WTC11 (cell line): ENCODE measurements around the gene TMEM9. TPM values are rescaled to one million over a fixed set of nuclear protein-coding genes. Genes with fewer than 3 reads are reported as not detected.

ENCODE experiments used
- ATAC-seq: fragments of 200-7000 bp; cut with Tn5 transposase; 2 replicates; pipeline ENCODE4 v1.10.0; 2021; ENCODE audit warnings: mild to moderate bottlenecking, moderate library complexity
- CTCF ChIA-PET: fragments of 300-600 bp; sonication (Branson Sonifier 250); formaldehyde crosslinking; loops from one replicate; lab custom pipeline; 2021; ENCODE audit warnings: antibody characterized with exemption; lab: Charles Lee
- POLR2A ChIA-PET: fragments of 350-600 bp; sonication (Branson Sonifier 250); formaldehyde crosslinking; loops from one replicate; lab custom pipeline; 2021; ENCODE audit warnings: antibody characterized with exemption; lab: Charles Lee
- DNase-seq: peaks from one replicate; pipeline ENCODE4 v3.0.0; 2021; ENCODE audit warnings: low spot score
- H3K27ac Mint-ChIP-seq: 2 replicates; pipeline ENCODE4 v1.8.0; 2021; ENCODE audit warnings: mixed read lengths
- H3K27me3 Mint-ChIP-seq: 2 replicates; pipeline ENCODE4 v1.8.0; 2021; ENCODE audit warnings: low read depth, mild to moderate bottlenecking, moderate library complexity, mixed read lengths
- H3K36me3 Mint-ChIP-seq: 2 replicates; pipeline ENCODE4 v1.8.0; 2021; ENCODE audit warnings: mixed read lengths
- H3K4me1 Mint-ChIP-seq: 2 replicates; pipeline ENCODE4 v1.8.0; 2022; ENCODE audit warnings: mixed read lengths
- H3K4me3 Mint-ChIP-seq: 2 replicates; pipeline ENCODE4 v1.8.0; 2021; ENCODE audit warnings: mild to moderate bottlenecking, moderate library complexity, mixed read lengths
- H3K9me3 Mint-ChIP-seq: 2 replicates; pipeline ENCODE4 v1.8.0; 2021; ENCODE audit warnings: mixed read lengths
- ELF4 ChIP-seq: sonication (generic); formaldehyde crosslinking; IDR thresholded peaks from 2 replicates; pipeline ENCODE4 v1.8.1; 2022; ENCODE audit warnings: low read depth, mild to moderate bottlenecking, moderate library complexity, missing genetic modification reagents
- EMX1 ChIP-seq: fragments of 250-450 bp; sonication (Bioruptor Pico); IDR thresholded peaks from 2 replicates; pipeline ENCODE4 v1.8.0; 2021; ENCODE audit warnings: mild to moderate bottlenecking
- ESRRA ChIP-seq: sonication (generic); formaldehyde crosslinking; IDR thresholded peaks from 2 replicates; pipeline ENCODE4 v1.8.1; 2022; ENCODE audit warnings: mild to moderate bottlenecking, missing genetic modification reagents, borderline replicate concordance
- ETV6 ChIP-seq: sonication (generic); formaldehyde crosslinking; IDR thresholded peaks from 2 replicates; pipeline ENCODE4 v1.8.1; 2022; ENCODE audit warnings: mild to moderate bottlenecking, missing genetic modification reagents
- FOXK1 ChIP-seq: sonication (generic); formaldehyde crosslinking; IDR thresholded peaks from 2 replicates; pipeline ENCODE4 v1.8.0; 2022; ENCODE audit warnings: mild to moderate bottlenecking, moderate library complexity, missing genetic modification reagents
- FOXP4 ChIP-seq: sonication (generic); formaldehyde crosslinking; IDR thresholded peaks from 2 replicates; pipeline ENCODE4 v1.8.0; 2022; ENCODE audit warnings: mild to moderate bottlenecking, missing genetic modification reagents
- JAZF1 ChIP-seq: fragments of 250-450 bp; sonication (Bioruptor Pico); IDR thresholded peaks from 2 replicates; pipeline ENCODE4 v1.9.0; 2021; ENCODE audit warnings: moderate library complexity, mild to moderate bottlenecking, inconsistent platforms
- MYBL2 ChIP-seq: sonication (generic); formaldehyde crosslinking; IDR thresholded peaks from 2 replicates; pipeline ENCODE4 v1.8.1; 2023; ENCODE audit warnings: mild to moderate bottlenecking, moderate library complexity, missing genetic modification reagents
- NFE2L1 ChIP-seq: sonication (generic); formaldehyde crosslinking; IDR thresholded peaks from 2 replicates; pipeline ENCODE4 v1.8.1; 2023; ENCODE audit warnings: missing genetic modification reagents
- NR1H2 ChIP-seq: sonication (generic); formaldehyde crosslinking; IDR thresholded peaks from 2 replicates; pipeline ENCODE4 v1.9.0; 2021; ENCODE audit warnings: mild to moderate bottlenecking, moderate library complexity, missing genetic modification reagents
- NR3C1 ChIP-seq: sonication (generic); formaldehyde crosslinking; conservative IDR thresholded peaks from 2 replicates; pipeline ENCODE4 v1.8.1; 2023; ENCODE audit warnings: low read depth, mild to moderate bottlenecking, missing genetic modification reagents
- RELA ChIP-seq: sonication (generic); formaldehyde crosslinking; IDR thresholded peaks from 2 replicates; pipeline ENCODE4 v1.8.1; 2022; ENCODE audit warnings: missing genetic modification reagents, mild to moderate bottlenecking, borderline replicate concordance
- SMAD4 ChIP-seq: sonication (generic); formaldehyde crosslinking; IDR thresholded peaks from 2 replicates; pipeline ENCODE4 v1.8.0; 2022; ENCODE audit warnings: mild to moderate bottlenecking, missing genetic modification reagents
- ZNF138 ChIP-seq: sonication (generic); formaldehyde crosslinking; conservative IDR thresholded peaks from 2 replicates; pipeline ENCODE4 v1.8.1; 2022; ENCODE audit warnings: mild to moderate bottlenecking, moderate library complexity, missing genetic modification reagents
- ZNF263 ChIP-seq: sonication (generic); formaldehyde crosslinking; IDR thresholded peaks from 2 replicates; pipeline ENCODE4 v1.8.1; 2022; ENCODE audit warnings: low read depth, mild to moderate bottlenecking, moderate library complexity, missing genetic modification reagents
- ZNF317 ChIP-seq: sonication (generic); formaldehyde crosslinking; IDR thresholded peaks from 2 replicates; pipeline ENCODE4 v1.8.1; 2023; ENCODE audit warnings: low read depth, mild to moderate bottlenecking, moderate library complexity, missing genetic modification reagents, borderline replicate concordance
- ZNF425 ChIP-seq: fragments of 250-450 bp; sonication (Bioruptor Pico); conservative IDR thresholded peaks from 2 replicates; pipeline ENCODE4 v1.9.0; 2021; ENCODE audit warnings: mild to moderate bottlenecking
- total RNA-seq: library from RNA; stranded (reverse); gene quantifications from 3 replicates; pipeline ENCODE4 v1.2.3, GENCODE V29; 2021
- TF ChIP-seq, protein P1 (sequence below): fragments of 250-450 bp; sonication (Bioruptor Pico); IDR thresholded peaks from 2 replicates; pipeline ENCODE4 v1.9.0; 2021; ENCODE audit warnings: mild to moderate bottlenecking, borderline replicate concordance
- TF ChIP-seq, protein P2 (sequence below): fragments of 250-450 bp; sonication (Bioruptor Pico); IDR thresholded peaks from 2 replicates; pipeline ENCODE4 v1.9.0; 2021; ENCODE audit warnings: mild to moderate bottlenecking

The TMEM9 gene
- total RNA-seq, 1 experiment from 2014 or later: 97.5 TPM

DNA sequence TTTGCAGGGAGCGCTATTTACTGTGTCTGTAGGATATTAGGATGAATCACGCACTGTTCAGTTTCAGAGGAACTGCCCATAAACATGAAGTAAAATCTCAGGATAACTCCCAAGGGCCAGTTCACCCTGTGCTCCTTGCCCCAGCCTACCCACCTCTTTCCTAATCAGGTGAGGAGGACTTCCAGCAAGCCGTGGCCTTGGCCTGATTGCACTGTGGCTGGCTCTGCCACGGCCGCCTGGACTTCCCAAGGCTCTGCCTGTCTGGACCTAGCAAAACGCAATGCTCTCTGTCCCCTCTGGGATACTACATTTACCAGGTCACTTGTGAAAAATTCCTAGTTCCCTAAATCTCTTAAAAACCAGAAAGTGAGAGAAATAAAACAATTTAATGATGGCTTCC is 19.9 kb downstream of the TMEM9 start:
- ATAC-seq (no peak), DNase-seq (no peak)
- H3K4me3 Mint-ChIP-seq: no peak overlapping the region
- POLR2A ChIA-PET: no interaction called here
- H3K4me1 Mint-ChIP-seq: no peaks in the 10 kb centered on the region
- CTCF ChIA-PET: no interaction called here
- H3K27me3 Mint-ChIP-seq: no peaks in the 10 kb centered on the region; the same call in 1 of the 2 replicates
- no peak overlapping the region for H3K27ac Mint-ChIP-seq
- peaks cover 7% of the 10 kb centered on the region for H3K9me3 Mint-ChIP-seq
- TF ChIP-seq FOXK1 (CRISPR knock-in tag): no peak
- TF ChIP-seq ETV6 (CRISPR knock-in tag): no peak
- TF ChIP-seq, protein P1, sequence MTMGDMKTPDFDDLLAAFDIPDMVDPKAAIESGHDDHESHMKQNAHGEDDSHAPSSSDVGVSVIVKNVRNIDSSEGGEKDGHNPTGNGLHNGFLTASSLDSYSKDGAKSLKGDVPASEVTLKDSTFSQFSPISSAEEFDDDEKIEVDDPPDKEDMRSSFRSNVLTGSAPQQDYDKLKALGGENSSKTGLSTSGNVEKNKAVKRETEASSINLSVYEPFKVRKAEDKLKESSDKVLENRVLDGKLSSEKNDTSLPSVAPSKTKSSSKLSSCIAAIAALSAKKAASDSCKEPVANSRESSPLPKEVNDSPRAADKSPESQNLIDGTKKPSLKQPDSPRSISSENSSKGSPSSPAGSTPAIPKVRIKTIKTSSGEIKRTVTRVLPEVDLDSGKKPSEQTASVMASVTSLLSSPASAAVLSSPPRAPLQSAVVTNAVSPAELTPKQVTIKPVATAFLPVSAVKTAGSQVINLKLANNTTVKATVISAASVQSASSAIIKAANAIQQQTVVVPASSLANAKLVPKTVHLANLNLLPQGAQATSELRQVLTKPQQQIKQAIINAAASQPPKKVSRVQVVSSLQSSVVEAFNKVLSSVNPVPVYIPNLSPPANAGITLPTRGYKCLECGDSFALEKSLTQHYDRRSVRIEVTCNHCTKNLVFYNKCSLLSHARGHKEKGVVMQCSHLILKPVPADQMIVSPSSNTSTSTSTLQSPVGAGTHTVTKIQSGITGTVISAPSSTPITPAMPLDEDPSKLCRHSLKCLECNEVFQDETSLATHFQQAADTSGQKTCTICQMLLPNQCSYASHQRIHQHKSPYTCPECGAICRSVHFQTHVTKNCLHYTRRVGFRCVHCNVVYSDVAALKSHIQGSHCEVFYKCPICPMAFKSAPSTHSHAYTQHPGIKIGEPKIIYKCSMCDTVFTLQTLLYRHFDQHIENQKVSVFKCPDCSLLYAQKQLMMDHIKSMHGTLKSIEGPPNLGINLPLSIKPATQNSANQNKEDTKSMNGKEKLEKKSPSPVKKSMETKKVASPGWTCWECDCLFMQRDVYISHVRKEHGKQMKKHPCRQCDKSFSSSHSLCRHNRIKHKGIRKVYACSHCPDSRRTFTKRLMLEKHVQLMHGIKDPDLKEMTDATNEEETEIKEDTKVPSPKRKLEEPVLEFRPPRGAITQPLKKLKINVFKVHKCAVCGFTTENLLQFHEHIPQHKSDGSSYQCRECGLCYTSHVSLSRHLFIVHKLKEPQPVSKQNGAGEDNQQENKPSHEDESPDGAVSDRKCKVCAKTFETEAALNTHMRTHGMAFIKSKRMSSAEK (CRISPR knock-in tag): no peak
- no peak for TF ChIP-seq FOXP4 (CRISPR knock-in tag)
- TF ChIP-seq ZNF138 (CRISPR knock-in tag): no peak
- TF ChIP-seq, protein P2, sequence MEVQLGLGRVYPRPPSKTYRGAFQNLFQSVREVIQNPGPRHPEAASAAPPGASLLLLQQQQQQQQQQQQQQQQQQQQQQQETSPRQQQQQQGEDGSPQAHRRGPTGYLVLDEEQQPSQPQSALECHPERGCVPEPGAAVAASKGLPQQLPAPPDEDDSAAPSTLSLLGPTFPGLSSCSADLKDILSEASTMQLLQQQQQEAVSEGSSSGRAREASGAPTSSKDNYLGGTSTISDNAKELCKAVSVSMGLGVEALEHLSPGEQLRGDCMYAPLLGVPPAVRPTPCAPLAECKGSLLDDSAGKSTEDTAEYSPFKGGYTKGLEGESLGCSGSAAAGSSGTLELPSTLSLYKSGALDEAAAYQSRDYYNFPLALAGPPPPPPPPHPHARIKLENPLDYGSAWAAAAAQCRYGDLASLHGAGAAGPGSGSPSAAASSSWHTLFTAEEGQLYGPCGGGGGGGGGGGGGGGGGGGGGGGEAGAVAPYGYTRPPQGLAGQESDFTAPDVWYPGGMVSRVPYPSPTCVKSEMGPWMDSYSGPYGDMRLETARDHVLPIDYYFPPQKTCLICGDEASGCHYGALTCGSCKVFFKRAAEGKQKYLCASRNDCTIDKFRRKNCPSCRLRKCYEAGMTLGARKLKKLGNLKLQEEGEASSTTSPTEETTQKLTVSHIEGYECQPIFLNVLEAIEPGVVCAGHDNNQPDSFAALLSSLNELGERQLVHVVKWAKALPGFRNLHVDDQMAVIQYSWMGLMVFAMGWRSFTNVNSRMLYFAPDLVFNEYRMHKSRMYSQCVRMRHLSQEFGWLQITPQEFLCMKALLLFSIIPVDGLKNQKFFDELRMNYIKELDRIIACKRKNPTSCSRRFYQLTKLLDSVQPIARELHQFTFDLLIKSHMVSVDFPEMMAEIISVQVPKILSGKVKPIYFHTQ (CRISPR knock-in tag): no peak
- TF ChIP-seq ESRRA (CRISPR knock-in tag): no peak
- TF ChIP-seq ZNF425: no peak
- no peak for TF ChIP-seq SMAD4 (CRISPR knock-in tag)
- TF ChIP-seq NR3C1 (CRISPR knock-in tag): no peak
- no peak for TF ChIP-seq ELF4 (CRISPR knock-in tag)
- TF ChIP-seq MYBL2 (CRISPR knock-in tag): no peak
- TF ChIP-seq NR1H2 (CRISPR knock-in tag): no peak
- no peak for TF ChIP-seq JAZF1 (CRISPR knock-in tag)
- no peak for TF ChIP-seq EMX1 (CRISPR knock-in tag)
- TF ChIP-seq ZNF263: no peak
- no peak for TF ChIP-seq ZNF317 (CRISPR knock-in tag)
- TF ChIP-seq NFE2L1 (CRISPR knock-in tag): no peak
- TF ChIP-seq RELA (CRISPR knock-in tag): no peak
- peaks cover 23% of the 10 kb centered on the region for H3K36me3 Mint-ChIP-seq
